ENCODE measurements around the gene PACSIN3.
A peak's percentile ranks its signal among the peaks of the same experiment; 100 is the strongest.

The PACSIN3 gene

DNA sequence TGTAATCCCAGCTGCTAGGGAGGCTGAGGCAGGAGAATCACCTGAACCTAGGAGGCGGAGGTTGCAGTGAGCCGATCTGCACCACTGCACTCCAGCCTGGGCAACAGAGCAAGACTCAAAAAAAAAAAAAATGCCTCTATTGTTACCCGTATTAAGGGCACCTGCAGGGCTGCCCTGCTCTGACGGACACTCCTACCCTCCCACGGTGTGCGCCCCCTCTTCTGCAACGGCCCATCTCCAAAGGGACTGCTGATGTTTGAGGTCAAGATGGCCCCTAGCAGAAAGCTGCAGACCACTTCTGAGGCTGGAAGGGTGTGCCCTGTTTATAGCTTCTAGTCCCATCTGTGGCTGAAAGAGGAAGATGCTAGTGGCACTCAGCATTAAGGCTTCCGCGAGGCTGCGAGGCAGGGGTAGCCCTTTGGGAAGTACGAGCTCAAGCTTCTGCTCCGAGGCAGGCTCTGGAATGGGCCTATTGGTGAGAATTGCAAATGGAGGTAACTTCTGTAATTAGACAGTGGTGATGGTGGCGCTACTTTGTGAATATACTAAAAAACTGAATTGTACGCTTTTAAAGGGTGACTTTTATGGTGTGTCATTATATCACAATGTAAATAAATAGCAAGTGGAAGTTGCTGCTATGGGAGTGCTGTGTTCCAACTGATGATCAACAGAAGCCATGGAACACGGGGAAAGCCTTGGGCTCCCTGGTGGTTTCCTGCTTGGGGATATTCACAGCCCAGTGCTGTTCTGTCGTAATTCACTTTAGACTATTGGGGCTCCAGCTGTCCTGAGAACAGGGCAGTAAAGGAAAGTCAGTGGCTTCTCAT is 33.9 kb downstream of the PACSIN3 start:
- Mint-ChIP-seq H3K4me1 (peaks cover 53% of the 10 kb centered on the region), H3K27ac (peak overlapping the region; percentile 77), H3K36me3 (ENCODE audit: low read depth) (peaks cover 13% of the 10 kb centered on the region)

DNA sequence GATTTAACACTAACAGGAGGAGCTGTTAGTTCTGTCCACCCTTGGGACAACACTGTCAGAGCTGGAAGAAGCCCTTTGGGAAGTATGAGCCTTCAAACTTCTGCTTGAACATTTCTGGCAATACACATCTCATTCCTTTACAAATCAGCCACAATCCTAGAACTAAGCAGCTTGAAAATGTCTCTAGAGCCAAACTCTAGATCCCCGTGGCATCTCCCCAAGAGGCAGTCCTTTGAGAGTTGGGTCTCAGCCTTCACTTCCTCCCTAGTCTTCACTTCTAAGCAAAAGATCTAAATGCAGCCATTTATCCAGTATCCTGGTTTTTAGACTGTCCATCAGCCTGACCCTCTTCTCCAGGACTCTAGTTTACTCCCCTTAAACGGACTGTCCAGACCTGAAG is 36.5 kb downstream of the PACSIN3 start:
- Mint-ChIP-seq H3K4me1 (peaks cover 38% of the 10 kb centered on the region), H3K27ac (no peak overlapping the region), H3K27me3 (ENCODE audit: low read depth, poor library complexity) (peaks cover 3% of the 10 kb centered on the region), H3K4me3 (no peak overlapping the region), H3K36me3 (ENCODE audit: low read depth) (peaks cover 13% of the 10 kb centered on the region), H3K9me3 (no peaks in the 10 kb centered on the region)
- TF ChIP-seq, protein P1, sequence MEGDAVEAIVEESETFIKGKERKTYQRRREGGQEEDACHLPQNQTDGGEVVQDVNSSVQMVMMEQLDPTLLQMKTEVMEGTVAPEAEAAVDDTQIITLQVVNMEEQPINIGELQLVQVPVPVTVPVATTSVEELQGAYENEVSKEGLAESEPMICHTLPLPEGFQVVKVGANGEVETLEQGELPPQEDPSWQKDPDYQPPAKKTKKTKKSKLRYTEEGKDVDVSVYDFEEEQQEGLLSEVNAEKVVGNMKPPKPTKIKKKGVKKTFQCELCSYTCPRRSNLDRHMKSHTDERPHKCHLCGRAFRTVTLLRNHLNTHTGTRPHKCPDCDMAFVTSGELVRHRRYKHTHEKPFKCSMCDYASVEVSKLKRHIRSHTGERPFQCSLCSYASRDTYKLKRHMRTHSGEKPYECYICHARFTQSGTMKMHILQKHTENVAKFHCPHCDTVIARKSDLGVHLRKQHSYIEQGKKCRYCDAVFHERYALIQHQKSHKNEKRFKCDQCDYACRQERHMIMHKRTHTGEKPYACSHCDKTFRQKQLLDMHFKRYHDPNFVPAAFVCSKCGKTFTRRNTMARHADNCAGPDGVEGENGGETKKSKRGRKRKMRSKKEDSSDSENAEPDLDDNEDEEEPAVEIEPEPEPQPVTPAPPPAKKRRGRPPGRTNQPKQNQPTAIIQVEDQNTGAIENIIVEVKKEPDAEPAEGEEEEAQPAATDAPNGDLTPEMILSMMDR (IDR thresholded peaks at IDR 0.05): no peak
- DNase-seq: no peak

More for the DNA sequence above, 33.9 kb downstream of the PACSIN3 start:
- Mint-ChIP-seq H3K9me3 (no peaks in the 10 kb centered on the region), H3K27me3 (ENCODE audit: low read depth, poor library complexity) (peaks cover 3% of the 10 kb centered on the region), H3K4me3 (no peak overlapping the region)
- TF ChIP-seq, protein P1 (IDR thresholded peaks at IDR 0.05): no peak
- DNase-seq: no peak

DNA sequence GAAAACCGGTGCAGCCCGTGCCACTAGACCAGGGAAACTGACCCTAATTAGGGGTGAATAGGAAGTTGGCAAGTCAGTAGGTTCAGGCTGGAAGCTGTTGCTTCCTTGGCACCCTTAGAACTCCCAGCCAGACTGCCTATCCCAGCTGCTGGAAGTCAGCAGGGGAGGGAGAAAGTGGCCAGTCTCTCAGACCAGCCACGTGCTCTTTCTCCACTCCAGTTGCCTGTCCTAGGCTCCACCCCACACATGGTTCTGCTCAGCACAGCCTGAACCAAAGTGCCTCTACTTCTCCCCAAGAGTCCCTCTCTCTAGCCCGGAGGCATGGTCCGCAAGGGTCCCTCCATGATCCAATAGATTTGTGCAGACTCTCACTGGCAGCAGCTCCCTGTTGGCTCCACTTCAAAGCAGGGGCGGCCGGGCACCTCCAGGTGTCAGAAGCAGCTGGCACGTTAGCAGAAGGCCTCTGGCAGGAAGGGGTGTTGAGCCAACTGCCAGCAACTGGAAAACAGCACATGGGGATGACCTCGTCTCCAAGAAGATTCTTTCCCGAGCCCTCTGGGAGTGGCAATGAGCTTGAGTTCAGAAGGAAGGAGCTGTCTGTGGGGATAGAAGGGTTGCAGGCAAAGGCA is 37.2 kb downstream of the PACSIN3 start:
- H3K36me3 Mint-ChIP-seq (ENCODE audit: low read depth): peaks cover 13% of the 10 kb centered on the region
- H3K27me3 Mint-ChIP-seq (ENCODE audit: low read depth, poor library complexity): peaks cover 3% of the 10 kb centered on the region
- H3K27ac Mint-ChIP-seq: no peak overlapping the region
- no peak overlapping the region for H3K4me3 Mint-ChIP-seq
- H3K9me3 Mint-ChIP-seq: no peaks in the 10 kb centered on the region
- no peak for DNase-seq
- TF ChIP-seq, protein P1 (IDR thresholded peaks at IDR 0.05): no peak
- H3K4me1 Mint-ChIP-seq: peaks cover 31% of the 10 kb centered on the region

DNA sequence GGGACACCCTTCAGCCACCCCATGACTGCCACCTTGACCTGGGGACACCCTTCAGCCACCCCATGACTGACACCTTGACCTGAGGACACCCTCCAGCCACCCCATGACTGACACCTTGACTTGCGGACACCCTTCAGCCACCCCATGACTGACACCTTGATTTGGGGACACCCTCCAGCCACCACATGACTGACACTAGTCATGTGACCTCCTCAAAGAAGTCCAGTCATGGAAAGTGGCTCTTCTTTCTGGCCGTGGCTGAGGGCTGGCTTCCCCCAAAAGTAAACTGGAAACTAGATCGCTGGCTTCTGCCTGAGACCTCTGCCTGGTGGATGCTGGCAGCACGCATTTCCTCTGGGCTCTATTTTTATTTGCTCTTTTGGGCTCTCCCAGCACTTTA is 38.0 kb downstream of the PACSIN3 start:
- Mint-ChIP-seq H3K27me3 (ENCODE audit: low read depth, poor library complexity) (peaks cover 3% of the 10 kb centered on the region), H3K9me3 (no peaks in the 10 kb centered on the region), H3K4me1 (peaks cover 30% of the 10 kb centered on the region), H3K27ac (peak overlapping the region; percentile 77), H3K36me3 (ENCODE audit: low read depth) (peaks cover 13% of the 10 kb centered on the region), H3K4me3 (no peak overlapping the region)
- TF ChIP-seq, protein P1 (IDR thresholded peaks at IDR 0.05): no peak
- DNase-seq: no peak

DNA sequence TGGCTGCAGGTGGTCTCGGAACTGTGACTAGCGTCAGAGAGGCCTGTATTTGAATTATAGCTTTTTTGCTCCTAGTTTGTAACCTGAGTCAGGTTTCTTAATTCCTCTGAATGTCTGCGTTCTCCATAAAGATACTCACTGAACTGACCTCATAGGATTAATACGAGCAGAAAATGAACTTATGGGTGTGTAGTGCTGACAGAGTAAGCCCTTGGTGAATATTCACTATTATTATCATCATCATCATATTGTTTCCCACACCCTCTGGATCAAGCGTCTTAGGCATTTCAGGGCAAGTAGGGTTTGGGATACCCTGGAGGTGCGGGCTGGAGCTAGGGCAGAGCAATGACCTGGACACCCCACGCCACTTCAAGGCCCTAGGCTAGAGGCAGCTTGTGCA is 38.6 kb downstream of the PACSIN3 start:
- no peak for DNase-seq
- Mint-ChIP-seq H3K4me3 (no peak overlapping the region), H3K9me3 (no peaks in the 10 kb centered on the region), H3K4me1 (peaks cover 30% of the 10 kb centered on the region), H3K27ac (no peak overlapping the region), H3K36me3 (ENCODE audit: low read depth) (peaks cover 13% of the 10 kb centered on the region), H3K27me3 (ENCODE audit: low read depth, poor library complexity) (peaks cover 3% of the 10 kb centered on the region)
- TF ChIP-seq, protein P1 (IDR thresholded peaks at IDR 0.05): no peak
